H9 (cell line): Measurements from ENCODE around the gene RSBN1. TPM values are rescaled to one million over a fixed set of nuclear protein-coding genes. Genes with fewer than 3 reads are reported as not detected.

Experiments
- DNase-seq: peaks from one replicate; pipeline ENCODE4 v3.0.0-alpha.2; 2017
- H2AFZ ChIP-seq: one replicate; pipeline ENCODE4 v1.6.1; 2013; ENCODE audit warnings: mild to moderate bottlenecking, low read length, control low read depth, moderate library complexity
- H2AK5ac ChIP-seq: 2 replicates; pipeline ENCODE4 v1.6.1; 2013; ENCODE audit warnings: low read length, control low read depth, mixed read lengths; ENCODE audit not compliant: insufficient read length
- H2BK120ac ChIP-seq: one replicate; pipeline ENCODE4 v1.6.1; 2013; ENCODE audit warnings: low read depth, mild to moderate bottlenecking, low read length, control low read depth, inconsistent platforms; ENCODE audit not compliant: poor library complexity, severe bottlenecking
- H2BK12ac ChIP-seq: 2 replicates; pipeline ENCODE4 v1.6.1; 2013; ENCODE audit warnings: low read length, control low read depth, mixed read lengths, low read depth; ENCODE audit not compliant: insufficient read length
- H2BK15ac ChIP-seq: 2 replicates; pipeline ENCODE4 v1.6.1; 2013; ENCODE audit warnings: low read depth, low read length, control low read depth
- H2BK20ac ChIP-seq: one replicate; pipeline ENCODE4 v1.6.1; 2013; ENCODE audit warnings: low read depth, mild to moderate bottlenecking, low read length, control low read depth, inconsistent platforms; ENCODE audit not compliant: poor library complexity, severe bottlenecking
- H2BK5ac ChIP-seq: 2 replicates; pipeline ENCODE4 v1.6.1; 2013; ENCODE audit warnings: low read length, control low read depth, mixed read lengths; ENCODE audit not compliant: insufficient read length
- H3K14ac ChIP-seq: 2 replicates; pipeline ENCODE4 v1.6.1; 2013; ENCODE audit warnings: low read length, control low read depth; ENCODE audit not compliant: insufficient read depth
- H3K18ac ChIP-seq: 2 replicates; pipeline ENCODE4 v1.6.1; 2013; ENCODE audit warnings: low read depth, mild to moderate bottlenecking, mixed read lengths, low read length, control low read depth; ENCODE audit not compliant: insufficient read length
- H3K23ac ChIP-seq: 2 replicates; pipeline ENCODE4 v1.6.1; 2013; ENCODE audit warnings: low read length, control low read depth, mixed read lengths, low read depth; ENCODE audit not compliant: insufficient read length
- H3K23me2 ChIP-seq: 2 replicates; pipeline ENCODE4 v1.6.1; 2013; ENCODE audit warnings: low read depth, mild to moderate bottlenecking, mixed read lengths, low read length, control low read depth; ENCODE audit not compliant: insufficient read length, poor library complexity, severe bottlenecking
- H3K27ac ChIP-seq: 2 replicates; pipeline ENCODE4 v1.5.1; 2013; ENCODE audit warnings: low read length, control low read depth, mixed read lengths, low read depth; ENCODE audit not compliant: insufficient read length
- H3K27me3 ChIP-seq: 2 replicates; pipeline ENCODE4 v1.6.1; 2013; ENCODE audit warnings: low read length, control low read depth, inconsistent platforms; ENCODE audit not compliant: insufficient read depth
- H3K4ac ChIP-seq: 2 replicates; pipeline ENCODE4 v1.6.1; 2013; ENCODE audit warnings: low read depth, mild to moderate bottlenecking, control low read depth, inconsistent platforms, low read length, moderate library complexity
- H3K4me1 ChIP-seq: 2 replicates; pipeline ENCODE4 v1.6.1; 2013; ENCODE audit warnings: low read length, control low read depth, inconsistent platforms; ENCODE audit not compliant: insufficient read depth
- H3K4me2 ChIP-seq: 2 replicates; pipeline ENCODE4 v1.6.1; 2013; ENCODE audit warnings: low read length, control low read depth, mixed read lengths; ENCODE audit not compliant: insufficient read length, insufficient read depth
- H3K56ac ChIP-seq: 2 replicates; pipeline ENCODE4 v1.6.1; 2013; ENCODE audit warnings: low read depth, mild to moderate bottlenecking, mixed read lengths, low read length, control low read depth; ENCODE audit not compliant: insufficient read length
- H3K79me1 ChIP-seq: 2 replicates; pipeline ENCODE4 v1.6.1; 2013; ENCODE audit warnings: low read depth, mild to moderate bottlenecking, moderate library complexity, low read length, control low read depth, inconsistent platforms; ENCODE audit not compliant: insufficient read depth, poor library complexity, severe bottlenecking
- H3K79me2 ChIP-seq: 2 replicates; pipeline ENCODE4 v1.6.1; 2013; ENCODE audit warnings: low read length, control low read depth, inconsistent platforms; ENCODE audit not compliant: insufficient read depth
- H3K9ac ChIP-seq: 2 replicates; pipeline ENCODE4 v1.6.1; 2013; ENCODE audit warnings: low read length, control low read depth, mixed read lengths; ENCODE audit not compliant: insufficient read length; ENCODE audit errors: extremely low read depth
- H3K9me3 ChIP-seq: one replicate; pipeline ENCODE4 v1.6.1; 2013; ENCODE audit warnings: low read depth, low read length, inconsistent platforms; ENCODE audit not compliant: control insufficient read depth
- H3T11ph ChIP-seq: one replicate; pipeline ENCODE4 v1.6.1; 2013; ENCODE audit warnings: mild to moderate bottlenecking, low read length, control low read depth, inconsistent platforms
- H4K20me1 ChIP-seq: one replicate; pipeline ENCODE4 v1.6.1; 2013; ENCODE audit not compliant: control insufficient read depth, insufficient read length, insufficient read depth
- H4K5ac ChIP-seq: 2 replicates; pipeline ENCODE4 v1.6.1; 2013; ENCODE audit warnings: low read depth, mild to moderate bottlenecking, mixed read lengths, low read length, control low read depth; ENCODE audit not compliant: insufficient read length
- H4K8ac ChIP-seq: replicated peaks from 2 replicates; pipeline ENCODE4 v1.6.1; 2013; ENCODE audit warnings: low read length, control low read depth, mixed read lengths, low read depth; ENCODE audit not compliant: insufficient read length
- H4K91ac ChIP-seq: 2 replicates; pipeline ENCODE4 v1.6.1; 2013; ENCODE audit warnings: low read depth, mild to moderate bottlenecking, moderate library complexity, mixed read lengths, low read length, control low read depth; ENCODE audit not compliant: insufficient read length
- H3K27ac Mint-ChIP-seq, 3 experiments: 2 replicates in 2 of 3; 3 replicates in 1 of 3; pipeline ENCODE4 v1.8.0; 2020 to 2021; ENCODE audit warnings: mixed read lengths in 3 of 3, mild to moderate bottlenecking in 1 of 3, moderate library complexity in 1 of 3
- H3K27me3 Mint-ChIP-seq: 2 replicates; pipeline ENCODE4 v1.8.0; 2021; ENCODE audit warnings: low read depth, mild to moderate bottlenecking, moderate library complexity, mixed read lengths
- H3K36me3 Mint-ChIP-seq, 3 experiments: 2 replicates in 2 of 3; 3 replicates in 1 of 3; pipeline ENCODE4 v1.8.0; 2020 to 2021; ENCODE audit warnings: low read depth in 3 of 3, mixed read lengths in 3 of 3; ENCODE audit not compliant: insufficient read depth in 1 of 3
- H3K4me1 Mint-ChIP-seq, 2 experiments: 2 replicates each; pipeline ENCODE4 v1.8.0; 2020; ENCODE audit warnings: mixed read lengths in 2 of 2
- H3K4me3 Mint-ChIP-seq, 2 experiments: 2 replicates in 1 of 2; 3 replicates in 1 of 2; pipeline ENCODE4 v1.8.0; 2020 to 2021; ENCODE audit warnings: mild to moderate bottlenecking in 2 of 2, mixed read lengths in 2 of 2, moderate library complexity in 1 of 2
- H3K9me3 Mint-ChIP-seq, 2 experiments: 2 replicates in 1 of 2; 3 replicates in 1 of 2; pipeline ENCODE4 v1.8.0; 2020; ENCODE audit warnings: mild to moderate bottlenecking in 2 of 2, mixed read lengths in 2 of 2, moderate library complexity in 1 of 2
- CTCF ChIP-seq: fragments of 200-600 bp; sonication (generic); conservative IDR thresholded peaks from 3 replicates; pipeline ENCODE4 v1.8.0; 2021; ENCODE audit warnings: antibody characterized with exemption, mild to moderate bottlenecking
- WGBS: extraction: QIAGEN DNeasy Blood & Tissue Kit; methylation state at CpG from one replicate; pipeline ENCODE4 v1.1.7; 2013; ENCODE audit warnings: missing lambda C conversion rate, low lambda C conversion rate, mixed read lengths; ENCODE audit not compliant: insufficient read length; ENCODE audit errors: extremely low coverage; 5-methylcytosine and 5-hydroxymethylcytosine counted together
- total RNA-seq: library from RNA; stranded (reverse); gene quantifications from 2 replicates; pipeline ENCODE4 v1.2.1, GENCODE V29; 2021

RSBN1 gene
- total RNA-seq, 1 experiment from 2014 or later, result 11.0 TPM

- no peak overlapping the region for H2BK120ac ChIP-seq
- no peak overlapping the region for H2BK20ac ChIP-seq
- no peak overlapping the region for H3K18ac ChIP-seq
- Mint-ChIP-seq H3K4me3 (no peak overlapping the region), H3K36me3 (no peaks in the 10 kb centered on the region), H3K27me3 (peaks cover 6% of the 10 kb centered on the region), H3K27ac (no peak overlapping the region), H3K9me3 (no peaks in the 10 kb centered on the region), H3K4me1 (no peaks in the 10 kb centered on the region)
- no peak overlapping the region for H2AFZ ChIP-seq
- no peak overlapping the region for H2AK5ac ChIP-seq
- no peak overlapping the region for H4K8ac ChIP-seq
- no peak overlapping the region for H3K9ac ChIP-seq
- no peak overlapping the region for H2BK12ac ChIP-seq
- no peak overlapping the region for H3T11ph ChIP-seq
- no peaks in the 10 kb centered on the region for H3K27me3 ChIP-seq
- H3K14ac ChIP-seq, result no peak overlapping the region
- peak; percentile 76 for TF ChIP-seq CTCF
- H3K4ac ChIP-seq, result no peak overlapping the region
- no peak overlapping the region for H2BK15ac ChIP-seq
- no peaks in the 10 kb centered on the region for H3K23me2 ChIP-seq
- no peak overlapping the region for H4K5ac ChIP-seq
- no peak overlapping the region for H3K23ac ChIP-seq
- no peaks in the 10 kb centered on the region for H3K79me2 ChIP-seq
- no peaks in the 10 kb centered on the region for H3K9me3 ChIP-seq
- H3K56ac ChIP-seq, result no peak overlapping the region
- no peak overlapping the region for H3K27ac ChIP-seq
- no peak overlapping the region for H2BK5ac ChIP-seq
- no peaks in the 10 kb centered on the region for H3K79me1 ChIP-seq
- no peak for DNase-seq
- WGBS, result no CpG with 5 or more reads among the region's 4 CpGs
- H4K91ac ChIP-seq, result no peak overlapping the region
- no peaks in the 10 kb centered on the region for H3K4me1 ChIP-seq
- H4K20me1 ChIP-seq, result no peaks in the 10 kb centered on the region
- H3K4me2 ChIP-seq, result no peak overlapping the region
Measured at GRCh38 chr1:113835686-113836290, 23.5 kb upstream of the RSBN1 start.
